ENCODE results near the gene GIPC3. TPM values are rescaled to one million over a fixed set of nuclear protein-coding genes. Genes with fewer than 3 reads are reported as not detected.

Gene GIPC3
- total and polyA plus RNA-seq, 2 experiments from 2014 or later, result 0.48 to 0.59 TPM

DNA sequence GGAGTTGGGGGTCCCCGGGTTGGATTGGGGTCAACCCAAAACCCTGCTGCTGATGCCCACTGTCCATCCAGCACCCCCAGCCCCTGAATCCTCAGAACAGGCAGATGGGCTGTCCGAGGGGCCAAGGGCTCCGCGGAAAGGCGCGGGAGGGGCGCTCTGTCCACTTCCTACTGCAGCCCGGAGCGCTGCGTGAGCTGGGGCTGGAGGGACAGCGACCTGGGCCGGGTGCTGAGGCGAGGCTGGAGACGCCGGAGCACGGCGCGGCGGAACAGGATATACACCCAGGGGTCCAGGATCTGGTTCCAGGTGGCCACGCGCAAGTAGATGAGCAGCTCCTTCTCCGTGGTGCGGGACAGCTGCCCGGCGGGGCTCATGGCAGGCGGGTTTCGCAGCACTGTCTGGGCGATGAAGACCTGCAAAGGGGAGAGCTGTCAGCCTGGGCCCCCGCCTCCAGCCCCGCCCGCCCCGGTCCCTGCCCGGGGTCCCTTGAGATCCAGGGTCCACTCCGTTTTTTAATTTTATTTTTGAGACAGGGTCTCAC lies 10.3 kb downstream of the GIPC3 start:
- H4K20me1 ChIP-seq (replicated peaks; ENCODE audit: insufficient read depth), result no peaks in the 10 kb centered on the region
- H3K4me1 ChIP-seq (ENCODE audit: insufficient read depth), result no peaks in the 10 kb centered on the region
- H3K4me3 ChIP-seq, result no peak overlapping the region
- no peaks in the 10 kb centered on the region for H3K9me2 ChIP-seq (ENCODE audit: insufficient read depth)
- no peaks in the 10 kb centered on the region for H3K36me3 ChIP-seq (ENCODE audit: insufficient read depth)
- TF ChIP-seq EZH2phosphoT487 (IDR thresholded peaks at IDR 0.05; ENCODE audit: unreplicated experiment) (no peak), EZH2 (IDR thresholded peaks at IDR 0.05; ENCODE audit: low read depth, unreplicated experiment) (no peak), NANOG (IDR thresholded peaks at IDR 0.05; ENCODE audit: borderline replicate concordance) (no peak), JUNB (IDR thresholded peaks at IDR 0.05; ENCODE audit: unreplicated experiment) (no peak), STAT1 (IDR thresholded peaks at IDR 0.05; ENCODE audit: unreplicated experiment) (no peak), ETS1 (IDR thresholded peaks at IDR 0.05) (no peak), ZNF331 (CRISPR knock-in tag; IDR thresholded peaks at IDR 0.05; ENCODE audit: low read depth) (no peak), CTCF (conservative IDR thresholded peaks at IDR 0.05; ENCODE audit: low read depth in 2 of 2) (no peak), ZNF114 (CRISPR knock-in tag; IDR thresholded peaks at IDR 0.05) (no peak)
- peaks cover 8% of the 10 kb centered on the region for H3K27me3 Mint-ChIP-seq (ENCODE audit: insufficient read depth, low read depth, poor library complexity)
- no peak for ATAC-seq
- H3K9me3 Mint-ChIP-seq, result peaks cover 12% of the 10 kb centered on the region
- H3K36me3 Mint-ChIP-seq (ENCODE audit: low read depth), result no peaks in the 10 kb centered on the region; the same call in 2 of the 3 replicates
- no peaks in the 10 kb centered on the region for H3K4me1 Mint-ChIP-seq
- H2AFZ ChIP-seq, result no peak overlapping the region
- H3K27ac Mint-ChIP-seq, result no peak overlapping the region
- H3K4me3 Mint-ChIP-seq, result no peak overlapping the region
- no peaks in the 10 kb centered on the region for H3K79me2 ChIP-seq (replicated peaks; ENCODE audit: insufficient read depth)
- no peak for DNase-seq (ENCODE audit: low spot score)
- H3F3A ChIP-seq (replicated peaks; ENCODE audit: low read depth), result peaks cover 5% of the 10 kb centered on the region; the same call in 1 of the 2 replicates
- peaks cover 7% of the 10 kb centered on the region; the same call in 1 of the 2 replicates for H3K27me3 ChIP-seq (ENCODE audit: insufficient read depth)
- no peak overlapping the region for H3K4me2 ChIP-seq
- H3K27ac ChIP-seq (ENCODE audit: low read depth), result no peak overlapping the region

GRCh38 chr19:3599776-3600187 lies 14.5 kb downstream of the GIPC3 start:
- no peaks in the 10 kb centered on the region; the same call in 2 of the 3 replicates for H3K9me3 Mint-ChIP-seq
- ATAC-seq (peak; percentile 93), DNase-seq (ENCODE audit: low spot score) (peak; percentile 78)
- H3K27ac Mint-ChIP-seq, result no peak overlapping the region
- H3K4me1 ChIP-seq (ENCODE audit: insufficient read depth), result no peaks in the 10 kb centered on the region
- H4K20me1 ChIP-seq (replicated peaks; ENCODE audit: insufficient read depth), result no peaks in the 10 kb centered on the region
- no peaks in the 10 kb centered on the region for H3K27me3 ChIP-seq (ENCODE audit: insufficient read depth)
- H3K4me2 ChIP-seq, result no peak overlapping the region
- H3K36me3 ChIP-seq (ENCODE audit: insufficient read depth), result no peaks in the 10 kb centered on the region
- H2AFZ ChIP-seq, result no peak overlapping the region
- H3K4me3 ChIP-seq, result no peak overlapping the region
- peaks cover 10% of the 10 kb centered on the region for H3K27me3 Mint-ChIP-seq (ENCODE audit: insufficient read depth, low read depth, poor library complexity)
- no peaks in the 10 kb centered on the region for H3K4me1 Mint-ChIP-seq
- H3K4me3 Mint-ChIP-seq, result no peak overlapping the region
- H3K36me3 Mint-ChIP-seq (ENCODE audit: low read depth), result no peaks in the 10 kb centered on the region
- H3K27ac ChIP-seq (ENCODE audit: low read depth), result no peak overlapping the region
- H3K79me2 ChIP-seq (replicated peaks; ENCODE audit: insufficient read depth), result no peaks in the 10 kb centered on the region
- no peak for TF ChIP-seq EZH2phosphoT487 (IDR thresholded peaks at IDR 0.05; ENCODE audit: unreplicated experiment)
- TF ChIP-seq CTCF (conservative IDR thresholded peaks at IDR 0.05; ENCODE audit: low read depth in 2 of 2), result peak; percentile 60 to 68
- H3F3A ChIP-seq (replicated peaks; ENCODE audit: low read depth), result no peaks in the 10 kb centered on the region
- H3K9me2 ChIP-seq (ENCODE audit: insufficient read depth), result no peaks in the 10 kb centered on the region
